ENCODE results near the gene GAB2.

GRCh38 chr11:78190871-78191538 is 226.6 kb downstream of the GAB2 start:
- TF ChIP-seq POLR2A (IDR thresholded peaks at IDR 0.05; ENCODE audit: low read depth) (no peak), POLR2AphosphoS5 (IDR thresholded peaks at IDR 0.05) (no peak)
